Epithelial cell of prostate (primary cell): ENCODE data around the gene GNPTG.
A peak's percentile ranks its signal among the peaks of the same experiment; 100 is the strongest.

Source experiments
- DNase-seq: peaks from one replicate; pipeline ENCODE4 v3.0.0-alpha.2; 2011; ENCODE audit warnings: low read depth, low spot score
- H3K27ac ChIP-seq: fragments of 450-650 bp; 2 replicates; pipeline ENCODE4 v1.5.1; 2017; ENCODE audit warnings: mild to moderate bottlenecking

The GNPTG gene

GRCh38 chr16:1366060-1366711, 14.5 kb downstream of the GNPTG start:
- DNase-seq, result no peak
- H3K27ac ChIP-seq, result no peak overlapping the region

GRCh38 chr16:1366712-1367299, 15.1 kb downstream of the GNPTG start:
- H3K27ac ChIP-seq, result no peak overlapping the region
- no peak for DNase-seq

GRCh38 chr16:1367486-1368174, 15.9 kb downstream of the GNPTG start:
- H3K27ac ChIP-seq, result no peak overlapping the region
- no peak for DNase-seq

GRCh38 chr16:1371054-1371978, 19.6 kb downstream of the GNPTG start:
- no peak for DNase-seq

GRCh38 chr16:1372292-1372950, 20.7 kb downstream of the GNPTG start:
- no peak overlapping the region for H3K27ac ChIP-seq
- no peak for DNase-seq

More at GRCh38 chr16:1371054-1371978, 19.6 kb downstream of the GNPTG start:
- no peak overlapping the region for H3K27ac ChIP-seq

- no peak for DNase-seq
- no peak overlapping the region for H3K27ac ChIP-seq
Observed at GRCh38 chr16:1374418-1375297, 22.9 kb downstream of the GNPTG start.

GRCh38 chr16:1375298-1375640, 23.5 kb downstream of the GNPTG start:
- no peak for DNase-seq
- H3K27ac ChIP-seq, result no peak overlapping the region

- no peak overlapping the region for H3K27ac ChIP-seq
- no peak for DNase-seq
Observed at GRCh38 chr16:1375741-1376410, 24.1 kb downstream of the GNPTG start.

GRCh38 chr16:1377406-1378010, 25.8 kb downstream of the GNPTG start:
- no peak for DNase-seq
- no peak overlapping the region for H3K27ac ChIP-seq

GRCh38 chr16:1378087-1378803, 26.5 kb downstream of the GNPTG start:
- peak overlapping the region; percentile 56 for H3K27ac ChIP-seq
- DNase-seq, result no peak

GRCh38 chr16:1378804-1379303, 27.1 kb downstream of the GNPTG start:
- peak; percentile 29 for DNase-seq
- H3K27ac ChIP-seq, result peak overlapping the region; percentile 56

GRCh38 chr16:1379304-1380076, 27.8 kb downstream of the GNPTG start:
- peak overlapping the region; percentile 56 for H3K27ac ChIP-seq
- no peak for DNase-seq

- no peak for DNase-seq
- H3K27ac ChIP-seq, result no peak overlapping the region
Observed at GRCh38 chr16:1380195-1380594, 28.5 kb downstream of the GNPTG start.

- DNase-seq, result no peak
- no peak overlapping the region for H3K27ac ChIP-seq
Observed at GRCh38 chr16:1381612-1382406, 30.1 kb downstream of the GNPTG start.

GRCh38 chr16:1383556-1383955, 31.8 kb downstream of the GNPTG start:
- no peak overlapping the region for H3K27ac ChIP-seq
- DNase-seq, result no peak

- no peak for DNase-seq
- no peak overlapping the region for H3K27ac ChIP-seq
Observed at GRCh38 chr16:1385232-1385631, 33.5 kb downstream of the GNPTG start.
